Vagina (tissue), 2 donors: ENCODE results near the gene CES4A. TPM values are rescaled to one million over a fixed set of nuclear protein-coding genes. Genes with fewer than 3 reads are reported as not detected.

Experiments used
- DNase-seq, 2 donors: peaks; one replicate each; pipeline ENCODE4 v3.0.0-alpha.2; 2017; ENCODE audit errors: extremely low spot score in 2 of 2
- H3K27ac ChIP-seq: fragments of 200-600 bp; sonication (generic); one replicate; pipeline ENCODE4 v1.5.1; 2019
- H3K27me3 ChIP-seq: fragments of 200-600 bp; sonication (generic); one replicate; pipeline ENCODE4 v1.5.1; 2019
- H3K36me3 ChIP-seq, 2 donors: fragments of 200-600 bp; sonication (generic); one replicate each; pipeline ENCODE4 v1.5.1; 2017 to 2019
- H3K4me1 ChIP-seq: fragments of 200-600 bp; sonication (generic); one replicate; pipeline ENCODE4 v1.5.1; 2019
- H3K4me3 ChIP-seq, 2 donors: fragments of 200-600 bp; sonication (generic); 1 replicate in 1 of 2; 2 replicates in 1 of 2; pipeline ENCODE4 v1.5.1; 2016 to 2019
- H3K9me3 ChIP-seq: fragments of 200-600 bp; sonication (generic); one replicate; pipeline ENCODE4 v1.5.1; 2019
- CTCF ChIP-seq, 3 experiments: fragments of 450-650 bp in 2 of 3; fragments of 200-600 bp in 1 of 3; sonication (generic) in 1 of 3; IDR thresholded peaks; one replicate each; pipeline ENCODE4 v1.5.1; 2017 to 2019; ENCODE audit warnings: antibody characterized with exemption in 3 of 3, mild to moderate bottlenecking in 2 of 3, moderate library complexity in 2 of 3
- POLR2A ChIP-seq, 2 donors: fragments of 450-650 bp; IDR thresholded peaks; one replicate each; pipeline ENCODE4 v1.6.1; 2017; ENCODE audit warnings: antibody characterized with exemption in 2 of 2, mild to moderate bottlenecking in 2 of 2, moderate library complexity in 2 of 2
- POLR2AphosphoS5 ChIP-seq, 2 donors: sonication (generic); formaldehyde crosslinking; IDR thresholded peaks; one replicate each; pipeline ENCODE4 v1.9.0; 2017; ENCODE audit warnings: antibody characterized with exemption in 2 of 2, mild to moderate bottlenecking in 2 of 2, low read depth in 1 of 2; ENCODE audit not compliant: insufficient read depth in 1 of 2
- intact Hi-C: fragments of 100-400 bp; cut with DNase I; formaldehyde crosslinking; loops from one replicate; pipeline ENCODE4 v1.15.1; 2023
- total RNA-seq: library from RNA; depleted of rRNA; stranded (reverse); fragments of >200 nt; gene quantifications from one replicate; pipeline ENCODE4 v1.2.3, GENCODE V29; 2016

Gene CES4A
- total RNA-seq, 1 donor from 2014 or later = 12.5 TPM

GRCh38 chr16:66996324-66996982 lies 8.1 kb downstream of the CES4A start:
- Histone ChIP-seq H3K27me3 (no peaks in the 10 kb centered on the region), H3K4me1 (peaks cover 13% of the 10 kb centered on the region), H3K27ac (peak overlapping the region; percentile 37), H3K36me3 (no peaks in the 10 kb centered on the region), H3K4me3 (no peak overlapping the region), H3K9me3 (no peaks in the 10 kb centered on the region)
- no peak for DNase-seq
- TF ChIP-seq POLR2AphosphoS5 (IDR thresholded peaks at IDR 0.05; ENCODE audit: insufficient read depth in 1 of 2, low read depth in 1 of 2) = peak in 1 of 2 donors; percentile 56
- no peak for TF ChIP-seq CTCF (IDR thresholded peaks at IDR 0.05)
- intact Hi-C loops = no loop called here

GRCh38 chr16:66996983-66997358 lies 8.6 kb downstream of the CES4A start:
- no peak for DNase-seq
- Histone ChIP-seq H3K36me3 (no peaks in the 10 kb centered on the region), H3K4me3 (no peak overlapping the region), H3K27me3 (no peaks in the 10 kb centered on the region), H3K27ac (peak overlapping the region; percentile 37), H3K4me1 (peaks cover 14% of the 10 kb centered on the region), H3K9me3 (no peaks in the 10 kb centered on the region)
- intact Hi-C loops = no loop called here
- no peak for TF ChIP-seq CTCF (IDR thresholded peaks at IDR 0.05)
- no peak for TF ChIP-seq POLR2AphosphoS5 (IDR thresholded peaks at IDR 0.05; ENCODE audit: insufficient read depth in 1 of 2, low read depth in 1 of 2)
- TF ChIP-seq POLR2A (IDR thresholded peaks at IDR 0.05) = no peak

- TF ChIP-seq POLR2AphosphoS5 (IDR thresholded peaks at IDR 0.05; ENCODE audit: insufficient read depth in 1 of 2, low read depth in 1 of 2) (peak in 1 of 2 donors; percentile 60), CTCF (IDR thresholded peaks at IDR 0.05) (no peak)
- intact Hi-C loops = no loop called here
- H3K27ac ChIP-seq = peak overlapping the region; percentile 55
- H3K27me3 ChIP-seq = no peaks in the 10 kb centered on the region
- H3K4me1 ChIP-seq = peaks cover 14% of the 10 kb centered on the region
- no peak for DNase-seq
- peaks cover 0 to 7% of the 10 kb centered on the region in 2 donors for H3K36me3 ChIP-seq
- H3K9me3 ChIP-seq = no peaks in the 10 kb centered on the region
- peak overlapping the region; percentile 55 to 56 for H3K4me3 ChIP-seq
Observed at GRCh38 chr16:67000384-67001351, 12.3 kb downstream of the CES4A start.

GRCh38 chr16:67001726-67002125 lies 13.3 kb downstream of the CES4A start:
- TF ChIP-seq POLR2A (IDR thresholded peaks at IDR 0.05) (no peak), POLR2AphosphoS5 (IDR thresholded peaks at IDR 0.05; ENCODE audit: insufficient read depth in 1 of 2, low read depth in 1 of 2) (no peak)
- intact Hi-C loops = no loop called here
- H3K9me3 ChIP-seq = no peaks in the 10 kb centered on the region
- H3K27me3 ChIP-seq = no peaks in the 10 kb centered on the region
- no peak overlapping the region for H3K27ac ChIP-seq
- peaks cover 14% of the 10 kb centered on the region for H3K4me1 ChIP-seq
- no peak overlapping the region for H3K4me3 ChIP-seq
- peaks cover 0 to 7% of the 10 kb centered on the region in 2 donors for H3K36me3 ChIP-seq
- DNase-seq = no peak

GRCh38 chr16:67006930-67007658 lies 18.7 kb downstream of the CES4A start:
- TF ChIP-seq CTCF (IDR thresholded peaks at IDR 0.05) (no peak), POLR2A (IDR thresholded peaks at IDR 0.05) (no peak), POLR2AphosphoS5 (IDR thresholded peaks at IDR 0.05; ENCODE audit: insufficient read depth in 1 of 2, low read depth in 1 of 2) (no peak)
- no peak for DNase-seq
- no peaks in the 10 kb centered on the region for H3K27me3 ChIP-seq
- H3K27ac ChIP-seq = no peak overlapping the region
- intact Hi-C loops = no loop called here
- H3K4me1 ChIP-seq = no peaks in the 10 kb centered on the region
- H3K4me3 ChIP-seq = no peak overlapping the region
- H3K36me3 ChIP-seq = peaks cover 0 to 7% of the 10 kb centered on the region in 2 donors
- H3K9me3 ChIP-seq = no peaks in the 10 kb centered on the region
